ENCODE data around the gene ZNF579. TPM values are rescaled to one million over a fixed set of nuclear protein-coding genes. Genes with fewer than 3 reads are reported as not detected.
A peak's percentile ranks its signal among the peaks of the same experiment; 100 is the strongest.

ZNF579 gene
- total RNA-seq, 4 donors from 2014 or later = 4.2 to 11.1 (median 8.1) TPM

- DNase-seq (ENCODE audit: extremely low spot score) = no peak
- Histone ChIP-seq H3K27me3 (no peaks in the 10 kb centered on the region), H3K36me3 (peaks cover 0 to 33% (median 23%) of the 10 kb centered on the region in 4 donors), H3K4me1 (peaks cover 40 to 74% (median 54%) of the 10 kb centered on the region in 4 donors), H3K9me3 (no peaks in the 10 kb centered on the region), H3K4me3 (peak overlapping the region in 3 of 4 donors; percentile 69 to 93 (median 91)), H3K27ac (replicated peaks in 1 of 4) (peak overlapping the region in 3 of 4 donors; percentile 89 to 99 (median 97))
- intact Hi-C loops (cut with DNase I) = loop anchor here (2.0 kb wide), 1 partner anchor 90 kb away; no protein-coding TSS in a partner anchor
- WGBS = 71% methylated on average over 9 of the region's 9 CpGs
- TF ChIP-seq EP300 (IDR thresholded peaks at IDR 0.05) = no peak
- TF ChIP-seq POLR2AphosphoS5 (IDR thresholded peaks at IDR 0.05) = no peak
- TF ChIP-seq CTCF (IDR thresholded peaks at IDR 0.05) = no peak
- TF ChIP-seq POLR2A (IDR thresholded peaks at IDR 0.05; ENCODE audit: low read depth) = no peak
These were observed 26.2 kb upstream of the ZNF579 start for GRCh38 chr19:55606817-55607216.

- no peaks in the 10 kb centered on the region for H3K9me3 ChIP-seq
- intact Hi-C loops (cut with DNase I) = loop anchor here (2.0 kb wide), 1 partner anchor 90 kb away; no protein-coding TSS in a partner anchor
- peak overlapping the region; percentile 89 to 99 (median 96) for H3K27ac ChIP-seq (replicated peaks in 1 of 4)
- peaks cover 0 to 33% (median 23%) of the 10 kb centered on the region in 4 donors for H3K36me3 ChIP-seq
- 21% methylated on average over 12 of the region's 12 CpGs for WGBS
- H3K4me1 ChIP-seq = peaks cover 36 to 74% (median 52%) of the 10 kb centered on the region in 4 donors
- H3K4me3 ChIP-seq = peak overlapping the region; percentile 69 to 93 (median 89)
- TF ChIP-seq POLR2AphosphoS5 (IDR thresholded peaks at IDR 0.05) = no peak
- no peak for TF ChIP-seq POLR2A (IDR thresholded peaks at IDR 0.05; ENCODE audit: low read depth)
- no peak for TF ChIP-seq CTCF (IDR thresholded peaks at IDR 0.05)
- TF ChIP-seq EP300 (IDR thresholded peaks at IDR 0.05) = no peak
- DNase-seq (ENCODE audit: extremely low spot score) = no peak
- H3K27me3 ChIP-seq = no peaks in the 10 kb centered on the region
These were observed 25.8 kb upstream of the ZNF579 start for GRCh38 chr19:55606471-55606787.

GRCh38 chr19:55605637-55606470 is 25.2 kb upstream of the ZNF579 start, which contains the start of gene ZNF865:
Gene ZNF865 (plus strand): TSS chr19:55605647. CDS start chr19:55613619, 7,972 bp downstream.
- DNase-seq (ENCODE audit: extremely low spot score) = peak; percentile 95
- intact Hi-C loops (cut with DNase I) = loop anchor here (2.0 kb wide), 1 partner anchor 89 kb away; no protein-coding TSS in a partner anchor
- H3K9me3 ChIP-seq = no peaks in the 10 kb centered on the region
- under 1% methylated on average over 18 of the region's 44 CpGs for WGBS
- TF ChIP-seq CTCF (IDR thresholded peaks at IDR 0.05) (peak; percentile 62 to 76 (median 72)), POLR2AphosphoS5 (IDR thresholded peaks at IDR 0.05) (peak in 1 of 2 donors; percentile 21), EP300 (IDR thresholded peaks at IDR 0.05) (no peak), POLR2A (IDR thresholded peaks at IDR 0.05; ENCODE audit: low read depth) (peak; percentile 13)
- H3K27ac ChIP-seq (replicated peaks in 1 of 4) = peak within 1 kb of the TSS; percentile 89 to 99 (median 96)
- H3K36me3 ChIP-seq = peaks cover 0 to 33% (median 23%) of the 10 kb centered on the region in 4 donors
- H3K4me3 ChIP-seq = peak within 1 kb of the TSS; percentile 69 to 93 (median 89)
- no peaks in the 10 kb centered on the region for H3K27me3 ChIP-seq
- peaks cover 33 to 74% (median 52%) of the 10 kb centered on the region in 4 donors for H3K4me1 ChIP-seq

GRCh38 chr19:55605207-55605636 is 24.6 kb upstream of the ZNF579 start:
- peak; percentile 57 to 82 for TF ChIP-seq POLR2AphosphoS5 (IDR thresholded peaks at IDR 0.05)
- no peak for TF ChIP-seq POLR2A (IDR thresholded peaks at IDR 0.05; ENCODE audit: low read depth)
- intact Hi-C loops (cut with DNase I) = no loop called here
- WGBS = under 1% methylated on average over 16 of the region's 43 CpGs

More at GRCh38 chr19:55605207-55605636, 24.6 kb upstream of the ZNF579 start:
- Histone ChIP-seq H3K27ac (replicated peaks in 1 of 4) (peak overlapping the region; percentile 89 to 99 (median 96)), H3K27me3 (no peaks in the 10 kb centered on the region), H3K9me3 (no peaks in the 10 kb centered on the region), H3K36me3 (peaks cover 0 to 28% (median 22%) of the 10 kb centered on the region in 4 donors), H3K4me3 (peak overlapping the region; percentile 69 to 93 (median 89)), H3K4me1 (peaks cover 29 to 77% (median 51%) of the 10 kb centered on the region in 4 donors)
- peak; percentile 99 for DNase-seq (ENCODE audit: extremely low spot score)
